AG08395 (cell line): ENCODE results near the gene CACNA1G.

Experiments used
- DNase-seq: peaks from one replicate; pipeline ENCODE4 v3.0.0; 2012; ENCODE audit warnings: mixed read lengths, low spot score

Gene CACNA1G

GRCh38 chr17:50548831-50549230 lies 11.7 kb upstream of the CACNA1G start:
- DNase-seq: no peak

GRCh38 chr17:50549256-50549941 lies 11.1 kb upstream of the CACNA1G start:
- DNase-seq: no peak

DNA sequence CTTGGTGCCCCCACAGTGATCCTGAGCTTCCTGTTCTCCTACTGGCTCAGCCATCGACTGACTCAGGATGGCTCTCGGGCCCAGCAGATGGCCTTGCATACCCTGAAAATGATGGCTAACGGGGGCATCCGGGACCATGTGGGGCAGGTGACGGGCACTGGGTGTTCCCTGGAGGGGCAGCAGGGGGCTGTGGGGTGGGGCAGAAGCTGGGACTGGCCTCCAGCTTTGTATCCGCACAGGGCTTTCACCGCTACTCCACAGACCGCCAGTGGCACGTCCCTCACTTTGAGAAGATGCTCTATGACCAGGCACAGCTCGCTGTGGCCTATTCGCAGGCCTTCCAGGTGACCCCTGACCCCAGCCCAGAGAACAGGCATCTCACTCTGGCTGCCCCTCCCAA lies 10.5 kb upstream of the CACNA1G start:
- DNase-seq: no peak

DNA sequence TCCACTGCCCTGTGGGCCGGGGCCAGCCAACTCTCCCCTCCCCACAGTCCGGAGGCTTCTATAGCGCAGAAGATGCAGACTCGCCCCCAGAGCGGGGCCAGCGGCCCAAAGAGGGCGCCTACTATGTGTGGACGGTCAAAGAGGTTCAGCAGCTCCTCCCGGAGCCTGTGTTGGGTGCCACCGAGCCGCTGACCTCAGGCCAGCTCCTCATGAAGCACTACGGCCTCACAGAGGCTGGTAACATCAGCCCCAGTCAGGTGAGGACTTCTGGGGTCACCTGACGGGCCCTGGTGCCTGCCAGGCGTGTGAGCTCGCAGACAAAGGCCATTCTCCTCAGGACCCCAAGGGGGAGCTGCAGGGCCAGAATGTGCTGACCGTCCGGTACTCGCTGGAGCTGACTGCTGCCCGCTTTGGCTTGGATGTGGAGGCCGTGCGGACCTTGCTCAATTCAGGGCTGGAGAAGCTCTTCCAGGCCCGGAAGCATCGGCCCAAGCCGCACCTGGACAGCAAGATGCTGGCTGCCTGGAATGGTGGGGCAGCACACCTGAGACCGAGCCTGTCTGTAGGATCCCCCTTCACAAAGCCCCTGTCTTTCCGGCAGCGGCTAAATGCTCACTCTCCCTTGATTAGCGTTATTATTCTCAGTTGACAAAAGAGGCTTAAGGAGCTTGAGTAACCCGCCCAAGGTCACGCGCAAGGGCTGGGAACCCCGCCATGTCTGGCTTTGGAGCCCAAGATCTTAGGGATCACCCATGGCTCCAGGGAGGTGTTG lies 9.7 kb upstream of the CACNA1G start:
- DNase-seq: peak; percentile 87

GRCh38 chr17:50551433-50551815 lies 9.1 kb upstream of the CACNA1G start:
- DNase-seq: no peak

- no peak for DNase-seq
Observed at GRCh38 chr17:50551884-50552283, 8.6 kb upstream of the CACNA1G start.

DNA sequence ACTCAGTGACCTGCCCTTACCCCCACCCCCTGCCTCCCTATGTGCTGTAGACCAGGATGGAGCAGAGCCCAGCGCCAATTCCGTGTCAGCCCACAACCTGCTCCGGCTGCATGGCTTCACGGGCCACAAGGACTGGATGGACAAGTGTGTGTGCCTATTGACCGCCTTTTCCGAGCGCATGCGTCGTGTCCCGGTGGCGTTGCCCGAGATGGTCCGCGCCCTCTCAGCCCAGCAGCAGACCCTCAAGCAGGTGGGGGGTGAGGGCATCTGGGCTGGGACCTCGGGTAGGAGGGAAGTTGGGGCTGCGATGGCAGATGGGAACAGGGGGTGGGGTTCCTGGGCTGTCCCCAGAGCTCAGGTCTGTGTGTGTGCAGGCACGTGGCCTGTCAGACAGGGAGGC lies 6.3 kb upstream of the CACNA1G start:
- DNase-seq: no peak

- DNase-seq: no peak
Observed at GRCh38 chr17:50556803-50557202, 3.7 kb upstream of the CACNA1G start.

DNA sequence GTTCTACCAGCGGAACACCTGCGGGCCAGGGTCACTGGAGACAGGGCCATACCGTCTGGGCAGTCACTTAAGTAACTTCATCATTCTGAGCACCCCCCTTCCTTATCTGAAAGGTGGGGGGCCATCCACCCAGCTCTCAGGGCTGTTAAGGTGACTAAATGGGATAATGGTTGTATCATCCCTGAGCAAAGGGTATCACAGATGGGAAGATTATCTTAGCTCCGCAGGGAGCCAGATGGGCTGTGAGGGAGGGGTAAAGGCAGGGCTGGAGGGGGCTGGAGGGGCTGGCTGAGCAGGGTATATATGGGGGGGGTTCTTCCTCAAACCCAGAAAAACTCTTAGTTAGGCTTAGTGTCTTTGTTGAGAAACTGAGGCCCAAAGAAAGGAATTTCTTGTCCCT lies 2.9 kb upstream of the CACNA1G start:
- no peak for DNase-seq

GRCh38 chr17:50558091-50558490 lies 2.4 kb upstream of the CACNA1G start:
- DNase-seq: no peak

DNA sequence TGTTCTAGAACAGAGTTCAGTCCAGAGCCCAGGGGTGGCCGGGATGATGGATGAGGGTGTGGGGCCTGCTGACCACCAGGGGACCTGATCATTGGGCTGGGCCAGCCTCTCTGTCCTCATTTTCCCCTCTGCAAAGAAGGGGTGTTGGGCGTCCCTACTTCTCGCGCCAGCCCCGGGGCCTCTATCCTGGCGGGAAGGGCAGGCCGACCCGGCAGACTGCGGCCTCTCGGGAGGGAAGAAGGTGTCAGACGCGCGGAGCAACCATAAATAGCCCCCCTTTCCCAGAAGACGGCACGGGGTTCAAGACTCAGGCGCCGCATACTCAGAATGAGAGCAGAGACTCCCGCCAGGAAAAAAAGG lies 2.0 kb upstream of the CACNA1G start:
- no peak for DNase-seq

DNA sequence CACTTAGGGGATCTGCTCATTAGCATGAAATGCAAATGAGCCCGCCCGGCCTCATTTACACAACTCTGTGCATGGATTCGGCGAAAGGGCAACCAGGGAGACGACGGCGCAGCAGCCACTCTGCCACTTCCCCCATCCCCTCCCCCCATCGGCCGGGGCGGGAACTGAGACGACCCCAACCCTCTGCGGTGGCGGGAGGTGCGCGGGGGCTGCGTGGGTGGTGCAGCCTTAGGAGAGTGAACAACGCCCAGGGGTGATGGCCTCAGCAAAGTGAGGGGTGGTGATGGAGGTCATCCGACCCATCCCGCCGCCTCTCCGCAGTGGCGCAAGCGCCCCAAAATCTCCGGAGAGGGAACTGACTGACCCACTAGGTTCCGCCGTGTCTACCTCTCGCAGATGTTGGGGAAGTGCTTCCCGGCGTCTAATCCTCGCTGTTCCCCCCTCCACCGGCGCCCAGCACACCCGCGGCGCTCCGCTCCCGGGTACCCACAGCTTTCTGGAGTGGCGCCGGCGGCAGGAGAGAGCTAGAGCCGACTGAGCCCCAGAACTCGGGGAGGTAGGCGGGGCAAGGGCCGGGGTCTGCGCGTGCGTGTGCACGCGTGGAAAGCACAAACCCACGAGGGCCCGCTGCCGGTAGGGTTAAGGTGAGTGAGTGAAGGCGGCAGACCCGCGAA lies 1.4 kb upstream of the CACNA1G start:
- DNase-seq: no peak

GRCh38 chr17:50559674-50560184 lies 786 bp upstream of the CACNA1G start:
- peak; percentile 48 for DNase-seq

- DNase-seq: no peak
Observed at GRCh38 chr17:50560931-50561745, 623 bp downstream of the CACNA1G start.

DNA sequence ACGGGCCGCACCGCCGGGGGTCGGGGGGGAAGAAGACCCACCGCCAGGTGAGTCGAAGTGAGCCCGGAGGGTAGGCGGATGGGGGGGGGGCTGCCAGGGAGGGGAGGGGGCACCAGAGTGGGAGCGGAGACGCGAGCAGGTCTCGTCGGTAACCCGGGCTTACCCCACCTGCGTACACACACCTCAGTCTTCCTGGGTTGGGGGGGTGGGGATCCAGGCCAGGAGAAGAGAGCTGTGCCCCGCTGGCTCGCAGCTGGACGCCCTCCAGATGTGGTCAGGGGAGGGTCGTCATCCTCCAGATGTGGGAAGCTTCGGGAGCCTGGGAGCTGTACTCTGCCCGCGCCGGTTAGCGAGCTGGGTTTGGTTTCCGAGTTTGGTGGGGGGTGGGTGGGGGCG lies 1.2 kb downstream of the CACNA1G start:
- DNase-seq: no peak

DNA sequence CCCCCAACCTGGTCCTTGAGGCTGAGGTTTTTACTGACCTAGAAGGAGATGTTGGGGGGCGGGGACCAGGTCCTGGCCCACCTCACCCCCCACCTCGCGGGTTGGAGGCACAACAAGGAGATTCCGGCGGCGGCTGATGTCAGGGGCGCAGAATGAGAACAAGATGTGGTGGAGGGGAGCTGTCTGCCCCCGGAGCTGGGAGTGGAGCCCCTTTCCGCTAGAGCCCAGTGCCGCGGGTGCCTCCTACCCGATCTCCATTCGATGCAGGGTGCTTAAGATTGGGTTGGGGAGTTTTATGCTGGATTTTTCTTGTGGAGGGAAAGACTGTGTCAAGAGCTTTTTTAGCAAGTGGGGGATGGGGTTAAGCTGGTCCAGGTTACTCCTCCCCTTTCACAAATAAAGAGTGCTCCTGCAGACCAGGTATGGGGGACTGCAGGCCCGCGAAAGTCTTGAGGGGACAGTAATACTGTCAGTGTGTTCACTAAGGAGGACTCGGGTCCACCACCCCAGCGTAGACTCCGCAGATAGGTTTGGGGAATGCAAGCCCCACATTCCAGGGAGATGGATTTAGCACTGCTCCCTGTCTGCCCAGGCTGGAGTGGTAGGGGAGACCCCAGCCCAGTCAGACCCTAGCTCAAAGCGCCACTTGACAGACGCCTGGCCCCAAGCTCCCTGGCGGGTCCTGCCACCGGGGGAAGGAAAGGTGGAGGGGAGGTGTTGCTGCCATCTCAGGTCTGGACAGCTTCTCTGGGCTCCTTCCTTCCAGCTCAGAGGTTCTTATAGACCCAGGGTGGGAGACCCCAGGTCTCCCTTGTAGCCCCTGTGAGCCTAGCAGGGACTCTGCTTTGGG lies 2.0 kb downstream of the CACNA1G start:
- no peak for DNase-seq

- no peak for DNase-seq
Observed at GRCh38 chr17:50563092-50563511, 2.6 kb downstream of the CACNA1G start.

DNA sequence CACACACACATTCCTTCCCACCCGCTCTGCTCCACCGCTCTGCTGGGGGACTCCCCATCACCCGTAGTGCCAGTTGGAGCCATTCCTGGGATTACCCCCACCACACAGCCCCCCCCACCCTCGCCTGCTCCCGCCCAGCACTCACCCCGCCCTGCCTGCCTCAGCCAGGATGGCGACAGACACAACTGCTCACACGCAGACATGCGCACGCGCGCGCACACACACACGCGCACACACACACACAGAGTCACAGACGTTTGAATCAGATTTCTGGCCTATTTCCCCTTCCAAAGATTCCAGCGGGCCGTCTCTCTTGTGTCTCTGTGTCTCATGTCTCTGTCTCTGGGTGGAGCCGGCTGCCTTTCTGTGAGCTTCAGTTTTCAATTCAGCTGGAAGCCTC lies 4.4 kb downstream of the CACNA1G start:
- peak; percentile 88 for DNase-seq

DNA sequence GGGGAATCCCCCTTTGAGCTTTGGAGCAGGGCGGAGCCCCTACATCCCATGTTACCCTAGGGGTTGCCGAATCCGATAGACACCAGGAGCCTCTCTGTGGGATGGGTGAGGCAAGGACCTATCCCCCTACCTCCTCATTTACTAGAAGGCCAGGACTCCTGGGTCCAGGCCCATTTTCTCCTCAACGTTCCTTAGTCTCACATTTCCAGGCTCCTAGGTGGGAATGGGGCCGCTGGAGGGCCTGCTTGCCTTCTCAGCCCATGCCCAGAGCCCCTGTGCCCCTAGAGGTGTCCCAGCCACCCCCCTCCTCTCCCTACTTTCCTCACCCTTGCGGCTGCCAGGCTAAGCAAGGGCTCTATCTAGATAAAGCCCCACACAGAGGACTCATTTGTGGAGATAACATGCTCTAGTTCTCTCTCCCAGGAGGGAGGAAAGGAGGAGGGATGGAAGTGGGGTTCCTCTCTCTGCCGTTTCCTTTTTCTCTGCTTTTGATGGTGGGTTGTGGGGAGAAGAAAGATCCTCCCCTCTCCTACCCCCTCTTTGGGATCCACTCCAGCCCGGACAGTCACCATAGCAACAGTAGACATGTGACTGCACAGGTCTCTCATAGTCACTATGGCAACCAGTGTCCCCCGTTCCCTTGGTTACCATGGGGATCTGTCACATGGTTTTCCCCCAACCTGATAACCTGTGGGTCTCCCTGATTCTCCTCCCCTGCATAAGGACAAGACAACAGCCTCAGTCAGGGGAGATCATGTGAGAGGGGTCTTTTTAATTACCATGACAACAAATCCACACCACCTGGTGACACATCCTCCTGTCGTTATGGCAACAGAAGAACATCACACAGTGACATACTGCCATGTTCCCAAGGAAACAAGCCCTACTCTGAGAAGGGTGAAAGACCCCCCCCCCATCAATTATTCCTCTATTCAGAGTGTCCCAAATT lies 5.2 kb downstream of the CACNA1G start:
- no peak for DNase-seq

GRCh38 chr17:50566886-50567285 lies 6.4 kb downstream of the CACNA1G start:
- DNase-seq: no peak
